Hepatocyte (in vitro differentiated cells): ENCODE measurements around the gene MAN1C1. TPM values are rescaled to one million over a fixed set of nuclear protein-coding genes. Genes with fewer than 3 reads are reported as not detected.
A peak's percentile ranks its signal among the peaks of the same experiment; 100 is the strongest.

ENCODE experiments used
- DNase-seq: peaks from one replicate; pipeline ENCODE4 v3.0.0-alpha.2; 2016; ENCODE audit warnings: low spot score
- H2AFZ ChIP-seq: fragments of 200-600 bp; sonication (generic); 2 replicates; pipeline ENCODE4 v1.6.0; 2016; ENCODE audit warnings: antibody characterized with exemption, mild to moderate bottlenecking
- H3K27ac ChIP-seq: fragments of 200-600 bp; sonication (generic); 2 replicates; pipeline ENCODE4 v1.5.1; 2016; ENCODE audit warnings: mild to moderate bottlenecking
- H3K27me3 ChIP-seq: fragments of 200-600 bp; sonication (generic); 2 replicates; pipeline ENCODE4 v1.6.1; 2016
- H3K36me3 ChIP-seq: fragments of 200-600 bp; sonication (generic); replicated peaks from 2 replicates; pipeline ENCODE4 v1.5.1; 2016; ENCODE audit warnings: low read depth; ENCODE audit not compliant: insufficient read depth
- H3K4me1 ChIP-seq: fragments of 200-600 bp; sonication (generic); 2 replicates; pipeline ENCODE4 v1.5.1; 2016; ENCODE audit warnings: mild to moderate bottlenecking, moderate library complexity; ENCODE audit not compliant: insufficient read depth
- H3K4me2 ChIP-seq: fragments of 200-600 bp; sonication (generic); 2 replicates; pipeline ENCODE4 v1.6.0; 2016
- H3K4me3 ChIP-seq: fragments of 200-600 bp; sonication (generic); 2 replicates; pipeline ENCODE4 v1.5.1; 2016; ENCODE audit warnings: mild to moderate bottlenecking
- H3K79me2 ChIP-seq: fragments of 200-600 bp; sonication (generic); 2 replicates; pipeline ENCODE4 v1.6.0; 2017; ENCODE audit warnings: mild to moderate bottlenecking
- H3K9me2 ChIP-seq: fragments of 200-600 bp; sonication (generic); replicated peaks from 2 replicates; pipeline ENCODE4 v1.6.0; 2017; ENCODE audit warnings: mild to moderate bottlenecking; ENCODE audit not compliant: insufficient read depth
- H3K9me3 ChIP-seq: fragments of 200-600 bp; sonication (generic); 2 replicates; pipeline ENCODE4 v1.5.1; 2016; ENCODE audit warnings: low read depth, mild to moderate bottlenecking
- H4K20me1 ChIP-seq: fragments of 200-600 bp; sonication (generic); 2 replicates; pipeline ENCODE4 v1.6.0; 2016; ENCODE audit warnings: mild to moderate bottlenecking; ENCODE audit not compliant: insufficient read depth, poor library complexity, severe bottlenecking
- CTCF ChIP-seq: fragments of 200-600 bp; sonication (generic); IDR thresholded peaks from 2 replicates; pipeline ENCODE4 v1.5.1; 2016; ENCODE audit warnings: antibody characterized with exemption, mild to moderate bottlenecking; ENCODE audit not compliant: poor library complexity
- EZH2 ChIP-seq: fragments of 200-600 bp; sonication (generic); IDR thresholded peaks from 2 replicates; pipeline ENCODE4 v1.6.1; 2016; ENCODE audit warnings: antibody characterized with exemption, mild to moderate bottlenecking, borderline replicate concordance
- EZH2phosphoT487 ChIP-seq: fragments of 200-600 bp; sonication (generic); IDR thresholded peaks from one replicate; pipeline ENCODE4 v1.6.1; 2018; ENCODE audit warnings: antibody characterized with exemption, mild to moderate bottlenecking, low read depth, moderate library complexity; ENCODE audit not compliant: unreplicated experiment, severe bottlenecking
- WGBS: methylation state at CpG from one replicate; pipeline ENCODE4 v1.1.6; 2016; ENCODE audit warnings: low lambda C conversion rate; ENCODE audit errors: missing lambda C conversion rate; 5-methylcytosine and 5-hydroxymethylcytosine counted together
- polyA plus RNA-seq: library from polyadenylated mRNA; unstranded; fragments of >200 nt; fragmentation: Nextera tagmentation; extraction: Ambion mirVana; gene quantifications from 2 replicates; pipeline ENCODE4 v1.2.1, GENCODE V29; 2016
- total RNA-seq: library from RNA; depleted of rRNA; stranded (reverse); fragments of >200 nt; gene quantifications from 2 replicates; pipeline ENCODE4 v1.2.3, GENCODE V29; 2014

MAN1C1 gene
- total and polyA plus RNA-seq, 2 experiments from 2014 or later: 20.6 to 29.3 TPM

- Histone ChIP-seq H3K27ac (peak overlapping the region; percentile 55), H3K36me3 (no peaks in the 10 kb centered on the region), H3K79me2 (no peaks in the 10 kb centered on the region), H3K9me2 (no peaks in the 10 kb centered on the region), H3K4me1 (peaks cover 33% of the 10 kb centered on the region), H3K27me3 (no peaks in the 10 kb centered on the region), H4K20me1 (no peaks in the 10 kb centered on the region), H3K9me3 (no peaks in the 10 kb centered on the region), H3K4me3 (no peak overlapping the region), H3K4me2 (no peak overlapping the region), H2AFZ (no peak overlapping the region)
- WGBS: 93% methylated on average over 10 of the region's 13 CpGs
- TF ChIP-seq EZH2 (no peak), CTCF (no peak), EZH2phosphoT487 (no peak)
- DNase-seq: no peak
Measured at GRCh38 chr1:25766721-25767436, 150.3 kb downstream of the MAN1C1 start.

GRCh38 chr1:25767437-25767770 is 150.8 kb downstream of the MAN1C1 start:
- Histone ChIP-seq H4K20me1 (no peaks in the 10 kb centered on the region), H3K9me3 (no peaks in the 10 kb centered on the region), H3K27me3 (no peaks in the 10 kb centered on the region), H2AFZ (no peak overlapping the region), H3K36me3 (no peaks in the 10 kb centered on the region), H3K79me2 (no peaks in the 10 kb centered on the region), H3K4me1 (peaks cover 39% of the 10 kb centered on the region), H3K4me3 (no peak overlapping the region), H3K4me2 (no peak overlapping the region), H3K9me2 (no peaks in the 10 kb centered on the region), H3K27ac (no peak overlapping the region)
- no peak for TF ChIP-seq EZH2phosphoT487
- no peak for TF ChIP-seq EZH2
- no peak for TF ChIP-seq CTCF
- DNase-seq: no peak

DNA sequence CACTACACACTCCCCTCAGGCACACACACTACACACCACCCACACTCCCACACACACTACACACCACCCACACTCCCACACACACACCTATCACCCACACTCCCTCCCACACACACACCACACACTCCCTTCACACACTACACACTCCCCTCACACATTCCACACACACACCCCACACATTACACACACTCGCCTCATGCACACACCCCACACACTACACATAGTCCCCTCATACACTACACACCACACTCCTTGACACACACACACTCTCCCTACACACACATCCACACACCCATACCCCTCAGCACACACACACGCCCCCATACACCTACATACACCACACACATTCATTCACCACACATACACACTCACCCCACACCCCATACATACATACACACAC is 152.4 kb downstream of the MAN1C1 start:
- TF ChIP-seq CTCF: no peak
- no peak for TF ChIP-seq EZH2phosphoT487
- no peak for TF ChIP-seq EZH2
- Histone ChIP-seq H3K9me2 (no peaks in the 10 kb centered on the region), H2AFZ (no peak overlapping the region), H3K4me3 (no peak overlapping the region), H4K20me1 (no peaks in the 10 kb centered on the region), H3K4me2 (no peak overlapping the region), H3K9me3 (no peaks in the 10 kb centered on the region), H3K27me3 (no peaks in the 10 kb centered on the region), H3K36me3 (no peaks in the 10 kb centered on the region), H3K27ac (no peak overlapping the region), H3K79me2 (no peaks in the 10 kb centered on the region), H3K4me1 (peaks cover 52% of the 10 kb centered on the region)
- WGBS: 97% methylated on average over 2 of the region's 2 CpGs
- no peak for DNase-seq
